GM19023 (cell line): ENCODE results near the gene RBM19.

Experiments
- ATAC-seq: cut with Tn5 transposase; IDR thresholded peaks from one replicate; pipeline ENCODE4 v1.9.1; 2021; ENCODE audit warnings: mild to moderate bottlenecking, moderate library complexity; ENCODE audit not compliant: unreplicated experiment

The RBM19 gene

GRCh38 chr12:113788020-113788856 is 177.9 kb downstream of the RBM19 start:
- ATAC-seq = no peak

GRCh38 chr12:113786107-113786506 is 180.0 kb downstream of the RBM19 start:
- ATAC-seq = no peak

- ATAC-seq = no peak
Observed at GRCh38 chr12:113783811-113784210, 182.3 kb downstream of the RBM19 start.

GRCh38 chr12:113782873-113783272 is 183.3 kb downstream of the RBM19 start:
- ATAC-seq = no peak

- no peak for ATAC-seq
Observed at GRCh38 chr12:113781415-113782198, 184.5 kb downstream of the RBM19 start.

GRCh38 chr12:113779774-113780173 is 186.4 kb downstream of the RBM19 start:
- ATAC-seq = no peak

- no peak for ATAC-seq
Observed at GRCh38 chr12:113778432-113779132, 187.5 kb downstream of the RBM19 start.

- no peak for ATAC-seq
Observed at GRCh38 chr12:113777751-113778150, 188.4 kb downstream of the RBM19 start.

- no peak for ATAC-seq
Observed at GRCh38 chr12:113776536-113776935, 189.6 kb downstream of the RBM19 start.

- no peak for ATAC-seq
Observed at GRCh38 chr12:113774526-113774925, 191.6 kb downstream of the RBM19 start.

GRCh38 chr12:113772505-113773030 is 193.6 kb downstream of the RBM19 start:
- no peak for ATAC-seq

- no peak for ATAC-seq
Observed at GRCh38 chr12:113770389-113770865, 195.7 kb downstream of the RBM19 start.

GRCh38 chr12:113769305-113769704 is 196.8 kb downstream of the RBM19 start:
- no peak for ATAC-seq

GRCh38 chr12:113768850-113769249 is 197.3 kb downstream of the RBM19 start:
- no peak for ATAC-seq

GRCh38 chr12:113766879-113767878 is 198.9 kb downstream of the RBM19 start:
- ATAC-seq = no peak
